GM21825 (cell line): ENCODE data around the gene SMO.

Experiments
- ATAC-seq: cut with Tn5 transposase; IDR thresholded peaks from one replicate; pipeline ENCODE4 v1.9.1; 2021; ENCODE audit warnings: mild to moderate bottlenecking, moderate library complexity; ENCODE audit not compliant: unreplicated experiment

The SMO gene

DNA sequence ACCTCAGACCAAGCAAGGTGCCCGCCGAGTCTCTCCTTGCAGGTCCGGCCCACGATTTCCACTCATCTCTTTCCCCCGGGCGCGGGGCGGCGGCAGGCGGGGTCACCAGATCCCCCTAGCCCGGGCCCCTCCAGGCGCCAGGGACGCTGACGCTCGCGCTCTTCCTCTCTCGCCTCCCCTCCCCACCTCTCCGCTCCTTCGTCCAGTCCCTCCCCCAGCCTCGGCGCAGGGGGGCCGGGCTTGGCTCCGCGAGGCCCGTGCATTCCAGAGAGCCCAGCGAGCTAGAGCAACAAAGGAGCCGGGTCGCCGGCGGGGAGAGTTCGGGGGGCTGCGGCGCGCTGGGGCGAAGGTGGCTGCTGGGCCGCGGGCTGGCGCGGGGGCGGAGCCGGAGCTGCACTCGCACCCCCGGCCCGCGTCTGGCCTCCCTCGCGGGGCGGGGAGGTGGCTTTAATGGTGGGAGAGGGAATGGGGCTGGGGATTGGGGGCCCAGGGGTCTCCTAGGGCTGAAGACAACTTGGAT lies at the start of gene SMO:
TSS of gene SMO (plus strand) at position 262 of the 520 bp plus-strand sequence. CDS start 519 bp downstream, outside the sequence.
- no peak for ATAC-seq

DNA sequence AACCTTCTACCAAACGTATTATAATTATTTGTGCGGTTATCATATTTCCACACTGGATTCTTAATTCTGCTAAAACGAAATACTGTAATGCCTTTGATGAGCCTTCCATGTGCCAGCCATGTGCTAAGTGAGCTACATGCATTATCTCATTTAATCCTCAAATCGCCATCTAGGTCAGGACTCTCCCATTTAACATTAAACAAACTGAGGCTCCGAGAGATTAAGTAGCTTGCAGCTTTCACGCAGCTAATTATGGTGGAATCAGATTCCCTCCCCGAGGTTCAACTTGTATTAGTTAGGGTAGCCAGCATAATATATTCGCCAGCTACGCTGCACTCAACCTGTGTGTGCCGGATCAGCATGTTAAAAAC lies 44.7 kb upstream of the SMO start:
- ATAC-seq, result no peak

DNA sequence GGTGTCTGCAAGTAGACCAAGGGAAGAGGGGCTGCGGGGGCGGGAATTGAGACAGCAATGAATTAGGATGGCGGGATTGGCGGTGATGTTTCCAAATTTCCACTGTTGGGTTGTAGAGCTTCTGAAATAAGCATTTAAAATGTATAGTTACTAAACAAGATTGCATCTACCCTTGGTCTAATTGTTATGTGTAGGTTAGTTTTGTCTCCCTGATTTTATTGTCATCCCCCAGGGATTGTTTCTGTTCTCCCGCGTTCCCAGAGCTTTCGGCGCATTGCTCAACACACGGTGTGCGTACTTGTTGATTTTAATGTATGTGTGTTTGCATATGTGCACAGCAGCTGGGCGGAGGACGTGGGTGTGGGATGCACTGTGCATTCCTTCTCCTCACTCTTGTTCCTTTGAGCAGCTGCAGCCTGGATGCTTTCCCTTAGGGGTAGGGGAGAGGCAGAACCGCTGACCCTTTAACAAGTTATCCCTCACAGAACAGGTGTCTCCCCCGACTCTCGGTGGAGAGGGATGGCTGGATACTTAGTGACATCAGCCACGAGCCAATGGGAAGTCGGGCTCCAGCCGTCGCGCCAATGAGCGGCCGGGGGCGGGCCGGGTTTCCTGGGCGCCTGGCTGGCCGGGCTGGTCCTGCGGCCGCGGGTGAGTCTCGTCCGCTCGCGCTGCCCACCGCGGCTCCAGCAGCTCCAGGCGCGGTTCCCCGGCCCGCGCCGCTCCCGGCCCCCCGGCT lies 44.2 kb upstream of the SMO start, which contains the start of gene TSPAN33:
TSS of gene TSPAN33 (plus strand) at position 613 of the 739 bp plus-strand sequence. CDS start 274 bp downstream, outside the sequence.
- peak; percentile 70 for ATAC-seq

DNA sequence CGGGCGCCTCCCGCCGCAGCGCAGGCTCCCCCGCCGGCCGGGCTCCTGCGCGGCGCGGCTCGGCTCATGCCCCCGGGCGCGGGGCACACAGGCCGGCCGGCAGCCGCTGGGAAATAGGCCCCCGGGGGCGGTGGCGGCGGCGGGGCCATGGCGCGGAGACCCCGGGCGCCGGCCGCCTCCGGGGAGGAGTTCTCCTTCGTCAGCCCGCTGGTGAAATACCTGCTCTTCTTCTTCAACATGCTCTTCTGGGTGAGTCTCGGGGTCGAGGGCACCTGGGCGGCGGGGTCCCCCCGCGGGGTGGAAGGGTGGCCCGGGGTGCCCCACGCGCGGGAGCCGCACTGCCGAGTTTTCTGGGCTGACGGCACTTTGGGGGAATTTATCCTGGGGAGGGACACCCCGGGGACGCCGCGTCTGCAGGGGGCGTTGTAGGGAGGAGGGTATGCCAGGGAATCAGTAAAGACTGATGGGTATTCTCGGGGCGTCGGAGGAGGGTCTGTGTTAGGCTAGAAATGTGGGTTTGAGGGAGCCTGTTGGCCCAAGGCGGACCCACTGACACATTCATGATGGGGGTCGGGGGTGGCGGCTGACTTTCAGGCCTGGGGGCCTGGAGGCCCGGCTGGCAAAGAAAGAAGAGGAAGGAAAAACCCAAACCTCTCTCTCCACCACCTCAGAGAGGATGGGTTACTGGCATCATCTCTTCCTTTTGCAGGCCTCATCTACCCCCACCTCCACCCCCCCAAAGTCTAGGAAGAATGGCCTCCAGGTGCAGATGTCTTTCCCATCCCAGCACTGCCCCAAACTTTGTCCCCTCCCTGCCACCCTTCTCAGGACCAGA lies 43.4 kb upstream of the SMO start:
- ATAC-seq, result no peak

DNA sequence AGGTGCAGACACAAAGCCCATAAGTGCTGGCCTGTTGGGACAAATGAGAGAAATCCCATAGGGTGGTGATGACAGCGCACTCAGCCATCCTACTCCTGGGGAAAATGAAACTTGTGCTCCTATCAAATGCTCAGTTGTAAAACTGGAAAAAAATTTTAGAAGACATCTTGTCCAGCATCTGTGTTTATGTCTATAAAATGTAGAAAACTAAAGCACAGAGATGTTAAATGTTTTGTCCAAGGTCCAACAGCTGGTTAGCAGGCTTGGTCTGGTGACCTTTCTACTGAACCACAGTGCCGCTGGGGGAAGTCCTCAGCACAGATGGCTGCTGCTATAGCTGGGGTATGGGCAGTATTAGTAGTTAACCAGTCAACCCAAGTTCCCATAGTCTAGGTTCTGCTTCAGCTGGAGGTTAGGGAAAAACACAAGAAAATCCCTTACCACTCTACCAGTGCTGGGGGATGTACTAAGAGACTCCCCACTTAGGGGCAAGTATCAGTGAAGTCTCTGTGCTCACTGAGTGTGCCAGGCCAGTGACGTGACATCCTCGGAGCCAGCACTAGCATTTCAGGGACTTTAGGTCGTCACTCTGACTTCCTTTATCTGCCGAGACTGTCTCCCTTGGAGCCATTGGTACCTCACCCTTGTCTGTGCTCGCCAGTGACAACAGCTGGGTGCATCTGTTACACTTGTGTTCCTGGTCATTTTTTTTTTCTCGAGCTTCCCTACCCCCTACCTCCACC lies 42.0 kb upstream of the SMO start:
- ATAC-seq, result peak; percentile 66

DNA sequence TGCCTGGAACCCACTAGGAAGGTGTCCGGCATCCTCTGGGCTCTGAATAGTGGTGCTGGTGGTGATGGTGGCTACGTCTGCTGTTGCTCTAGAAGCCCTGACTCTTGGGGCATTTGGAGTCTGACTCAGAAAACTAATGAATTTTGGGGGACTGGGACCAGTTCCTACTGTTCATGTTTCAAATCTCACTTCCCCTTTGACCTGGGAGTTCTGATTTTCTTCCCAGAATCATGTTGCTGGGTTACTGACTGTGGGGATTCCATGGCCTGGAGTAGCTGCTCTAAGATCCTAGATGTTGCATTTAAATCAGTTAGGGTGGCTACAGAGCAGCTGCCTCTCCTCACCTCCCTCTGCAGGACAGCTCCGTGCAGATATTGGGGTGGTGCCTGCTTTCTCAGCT lies 40.7 kb upstream of the SMO start:
- no peak for ATAC-seq

DNA sequence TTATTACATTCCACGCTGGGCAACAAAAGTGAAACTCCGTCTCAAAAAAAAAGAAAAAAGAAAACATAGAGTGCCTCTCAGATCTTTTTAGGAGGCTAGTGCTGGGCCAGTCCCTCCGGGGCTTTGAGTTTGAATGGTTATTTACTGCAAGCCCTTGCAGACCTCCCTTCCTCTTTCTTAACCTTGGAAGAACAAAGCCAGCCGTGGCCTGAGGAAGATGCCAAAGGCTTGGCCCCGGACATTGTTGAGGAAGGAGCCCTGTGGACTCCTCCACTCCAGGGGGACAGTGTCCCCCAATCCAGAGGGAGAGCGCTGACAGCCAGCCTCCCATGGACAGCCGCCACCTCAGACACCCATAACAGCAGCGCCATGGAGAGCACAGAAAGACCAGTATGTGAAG lies 38.9 kb upstream of the SMO start:
- no peak for ATAC-seq

DNA sequence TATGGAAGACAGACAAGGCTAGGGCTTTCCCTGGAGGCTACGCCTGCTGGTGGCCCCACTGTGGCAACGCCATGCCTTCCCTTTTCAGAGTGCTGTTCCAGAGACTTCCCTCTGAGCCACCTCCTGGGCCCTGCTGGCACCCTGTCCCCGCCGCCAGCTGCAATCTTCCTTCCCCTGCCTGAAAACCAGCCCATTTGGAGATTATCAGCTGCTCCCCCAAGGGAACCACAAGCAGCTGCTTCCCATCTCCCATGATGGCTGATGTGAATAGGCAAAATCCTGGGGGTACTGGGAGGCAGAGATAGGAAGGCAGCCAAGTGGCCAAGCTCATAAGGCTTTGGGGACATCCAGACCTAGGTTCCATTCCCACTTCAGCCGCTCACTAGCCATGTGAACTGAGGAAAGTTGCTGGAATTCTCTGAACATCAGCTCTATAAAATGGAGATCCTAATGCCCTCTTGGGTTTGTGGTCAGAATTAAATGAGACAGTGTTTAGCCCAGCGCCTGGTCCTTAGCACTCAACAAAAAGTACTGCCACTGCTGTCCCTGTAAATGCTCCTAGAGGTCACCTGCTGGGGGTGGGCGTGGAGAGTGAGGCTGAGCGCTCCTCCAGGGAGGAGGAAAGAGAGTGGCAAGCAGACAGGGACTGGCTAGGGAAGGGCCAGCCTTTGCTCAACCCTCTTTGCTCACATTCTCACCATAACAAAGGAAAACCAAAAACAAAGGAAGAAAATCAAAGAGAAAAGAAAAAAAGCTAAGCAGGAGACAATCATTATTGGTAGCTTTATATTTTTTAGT lies 38.0 kb upstream of the SMO start:
- no peak for ATAC-seq

DNA sequence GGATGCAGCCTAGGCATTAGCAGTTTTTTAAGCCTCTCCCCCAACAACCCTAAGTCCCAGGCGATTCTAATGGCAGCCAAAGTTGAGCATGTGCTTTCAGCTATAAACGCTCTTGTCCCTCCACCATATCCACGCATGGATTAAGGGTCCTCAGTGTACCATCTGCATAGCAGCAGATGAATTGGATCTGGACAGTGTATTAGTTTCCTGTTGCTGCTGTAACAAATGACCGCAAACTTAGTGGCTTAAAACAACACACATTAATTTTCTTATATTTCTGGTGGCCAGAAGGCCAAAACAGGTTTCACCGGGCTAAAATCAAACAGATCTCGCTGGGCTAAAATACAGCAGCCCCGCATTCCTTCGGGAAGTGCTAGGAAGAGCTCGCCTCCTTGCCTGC lies 30.8 kb upstream of the SMO start:
- ATAC-seq, result no peak

DNA sequence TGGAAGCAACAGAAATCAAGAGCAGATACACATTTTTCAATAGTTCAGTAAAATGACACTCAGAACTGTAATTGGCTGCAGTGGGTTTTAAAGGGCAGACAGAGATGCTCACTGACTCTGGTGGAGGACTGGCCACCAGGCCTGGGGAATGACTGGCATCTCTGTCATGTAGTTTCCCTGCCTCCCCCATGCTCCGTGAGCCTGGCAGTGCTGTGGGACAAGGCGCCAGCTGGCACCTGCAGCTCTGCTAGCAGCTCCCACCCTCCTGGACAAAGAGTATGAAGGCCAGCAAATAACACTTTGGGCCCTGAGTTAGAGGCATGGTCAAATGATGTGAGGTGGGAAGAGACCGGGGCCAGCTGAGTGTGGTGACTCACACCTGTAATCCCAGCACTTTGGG lies 28.9 kb upstream of the SMO start:
- ATAC-seq, result no peak

DNA sequence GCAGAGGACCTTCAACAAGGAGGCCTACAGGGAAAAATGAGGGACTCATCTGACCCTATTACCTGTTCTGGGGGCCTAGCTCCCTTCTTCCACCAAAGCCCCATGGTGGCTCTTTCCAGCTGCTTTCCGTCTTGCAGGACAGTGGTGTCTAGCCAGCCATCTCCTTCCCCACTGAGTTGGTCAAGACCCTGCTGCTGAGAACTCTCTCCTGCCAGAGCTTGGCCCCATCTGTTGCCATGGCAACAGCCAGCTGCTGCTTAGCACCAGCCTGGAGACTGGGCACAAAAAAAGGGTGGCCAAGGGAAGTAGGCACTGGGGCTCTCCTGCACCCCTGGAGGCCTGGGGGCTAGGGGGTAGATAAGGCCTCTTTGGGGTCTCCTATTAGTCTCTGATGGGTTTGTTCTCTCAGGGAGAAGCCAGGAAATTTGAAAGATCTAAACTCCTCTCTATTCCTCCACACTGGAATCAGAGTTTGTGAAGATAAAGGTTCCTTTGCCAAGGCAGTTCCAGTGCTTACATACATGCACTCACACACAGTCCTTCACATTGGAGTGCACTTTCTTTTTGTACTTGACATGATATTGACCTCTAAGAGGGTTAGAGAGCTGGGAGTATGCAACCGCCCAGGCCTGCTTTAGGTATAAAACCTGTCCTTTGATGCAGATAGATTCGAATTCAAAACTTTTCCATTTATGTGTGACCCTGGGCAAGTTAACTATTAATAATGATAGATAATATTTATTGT lies 28.1 kb upstream of the SMO start:
- no peak for ATAC-seq

DNA sequence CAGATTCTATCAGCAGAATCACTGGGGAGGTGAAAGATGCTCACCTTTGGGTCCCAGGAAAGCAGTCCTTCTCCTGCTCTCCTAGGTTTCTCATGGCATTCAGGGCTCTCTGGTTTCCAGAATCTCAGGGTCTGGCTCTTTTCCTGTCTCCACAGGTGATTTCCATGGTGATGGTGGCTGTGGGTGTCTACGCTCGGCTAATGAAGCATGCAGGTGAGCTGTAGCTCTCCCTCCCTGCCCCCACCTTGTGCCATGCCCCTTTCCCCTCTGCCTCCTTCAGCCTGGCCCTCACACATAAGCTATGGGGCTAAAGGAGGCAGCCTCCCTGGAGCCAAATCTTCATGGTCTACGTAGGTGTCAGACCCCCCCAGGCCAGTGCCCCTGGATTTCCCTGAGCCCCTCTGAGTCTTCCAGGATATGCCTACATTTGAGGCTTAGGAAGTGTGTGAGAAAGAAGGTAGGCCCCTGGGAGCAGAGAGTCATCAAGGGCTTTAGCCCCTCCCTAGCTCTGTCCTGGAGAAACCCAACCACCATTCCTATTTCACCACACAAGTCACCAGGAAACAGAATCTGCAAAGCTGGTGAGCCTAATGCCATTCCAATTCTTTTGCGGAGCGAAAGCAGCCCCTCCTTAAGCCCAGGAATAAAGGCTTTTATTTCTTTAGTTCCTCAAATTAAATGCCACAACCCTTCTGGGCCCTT lies 26.8 kb upstream of the SMO start:
- no peak for ATAC-seq

DNA sequence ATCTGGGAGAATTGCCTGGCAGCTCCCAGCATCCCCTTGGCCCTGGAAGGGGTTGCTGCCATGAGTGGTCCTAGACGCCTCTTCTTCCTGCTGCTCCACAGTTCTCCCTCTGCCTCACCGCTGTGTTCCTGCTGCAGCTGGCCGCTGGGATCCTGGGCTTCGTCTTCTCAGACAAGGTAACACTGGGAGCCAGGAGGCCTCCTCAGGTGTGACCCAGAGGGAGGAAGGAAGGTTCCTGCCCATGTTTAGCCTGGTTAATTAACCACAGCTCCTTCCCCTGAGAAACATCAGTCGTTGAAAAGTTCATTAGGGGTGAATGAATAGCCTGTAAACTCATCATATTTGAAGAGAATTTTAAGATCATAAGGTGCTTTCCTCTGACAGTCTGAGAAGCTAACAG lies 25.7 kb upstream of the SMO start:
- ATAC-seq, result no peak

DNA sequence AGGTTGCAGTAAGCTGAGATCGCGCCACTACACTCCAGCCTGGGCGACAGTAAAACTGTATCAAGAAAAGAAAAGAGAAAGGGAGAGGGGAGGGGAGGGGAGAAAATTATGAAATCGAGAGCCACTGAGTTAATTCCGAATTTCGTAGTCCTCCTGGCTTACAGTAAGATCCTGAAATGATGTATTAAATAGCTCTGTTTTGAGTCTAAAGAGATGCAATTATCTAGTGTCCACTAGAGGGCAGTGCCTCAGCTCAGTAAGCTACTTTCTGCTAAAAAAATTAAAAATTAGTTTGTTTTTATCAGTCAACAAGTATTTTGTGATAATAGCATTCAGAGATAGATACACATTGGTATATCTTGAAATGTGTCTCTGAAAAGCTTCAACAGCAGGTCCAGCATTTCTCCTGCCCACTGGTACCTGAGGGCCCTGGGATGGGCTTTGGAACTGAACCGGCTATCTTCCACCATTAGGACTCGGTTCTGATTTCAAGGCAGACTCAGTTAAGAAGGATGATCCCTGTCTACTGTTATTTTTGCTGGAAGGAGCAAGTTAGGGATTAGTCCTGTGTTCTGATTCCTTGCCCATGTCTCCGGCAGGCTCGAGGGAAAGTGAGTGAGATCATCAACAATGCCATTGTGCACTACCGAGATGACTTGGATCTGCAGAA lies 24.4 kb upstream of the SMO start:
- no peak for ATAC-seq

DNA sequence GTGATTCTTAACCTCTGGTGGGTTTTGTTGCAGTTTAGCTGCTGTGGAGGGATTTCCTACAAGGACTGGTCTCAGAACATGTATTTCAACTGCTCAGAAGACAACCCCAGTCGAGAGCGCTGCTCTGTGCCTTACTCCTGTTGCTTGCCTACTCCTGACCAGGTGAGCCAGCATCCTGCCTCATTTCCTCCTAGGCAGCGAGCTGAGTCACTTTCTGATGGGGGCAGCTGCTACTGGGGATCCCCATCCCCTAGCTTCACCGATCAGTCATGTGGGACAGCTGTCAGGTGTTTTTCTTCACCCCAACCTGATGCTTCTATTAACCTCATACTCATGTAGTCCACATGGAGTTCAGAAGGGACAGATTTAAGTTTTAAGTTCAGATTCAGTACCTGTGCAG lies 21.7 kb upstream of the SMO start:
- no peak for ATAC-seq

DNA sequence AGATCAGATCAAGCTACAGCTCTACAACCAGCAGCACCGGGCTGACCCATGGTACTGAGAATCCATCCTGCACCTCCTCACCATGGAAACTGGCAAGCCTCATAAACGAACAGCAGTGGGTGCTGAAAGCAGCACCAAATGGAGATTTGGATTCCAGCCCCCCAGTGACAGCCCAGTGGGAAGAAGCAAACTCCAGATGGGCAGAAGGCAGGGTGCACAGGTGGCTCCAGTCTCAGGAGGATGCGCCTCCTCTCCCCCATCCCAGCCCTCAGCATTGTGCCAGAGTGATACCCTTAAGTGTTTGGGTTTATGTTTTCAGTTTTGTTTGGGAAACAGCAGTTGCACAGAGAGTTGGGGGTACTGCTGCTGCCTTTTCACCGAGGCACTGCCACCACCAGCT lies 20.6 kb upstream of the SMO start:
- no peak for ATAC-seq

DNA sequence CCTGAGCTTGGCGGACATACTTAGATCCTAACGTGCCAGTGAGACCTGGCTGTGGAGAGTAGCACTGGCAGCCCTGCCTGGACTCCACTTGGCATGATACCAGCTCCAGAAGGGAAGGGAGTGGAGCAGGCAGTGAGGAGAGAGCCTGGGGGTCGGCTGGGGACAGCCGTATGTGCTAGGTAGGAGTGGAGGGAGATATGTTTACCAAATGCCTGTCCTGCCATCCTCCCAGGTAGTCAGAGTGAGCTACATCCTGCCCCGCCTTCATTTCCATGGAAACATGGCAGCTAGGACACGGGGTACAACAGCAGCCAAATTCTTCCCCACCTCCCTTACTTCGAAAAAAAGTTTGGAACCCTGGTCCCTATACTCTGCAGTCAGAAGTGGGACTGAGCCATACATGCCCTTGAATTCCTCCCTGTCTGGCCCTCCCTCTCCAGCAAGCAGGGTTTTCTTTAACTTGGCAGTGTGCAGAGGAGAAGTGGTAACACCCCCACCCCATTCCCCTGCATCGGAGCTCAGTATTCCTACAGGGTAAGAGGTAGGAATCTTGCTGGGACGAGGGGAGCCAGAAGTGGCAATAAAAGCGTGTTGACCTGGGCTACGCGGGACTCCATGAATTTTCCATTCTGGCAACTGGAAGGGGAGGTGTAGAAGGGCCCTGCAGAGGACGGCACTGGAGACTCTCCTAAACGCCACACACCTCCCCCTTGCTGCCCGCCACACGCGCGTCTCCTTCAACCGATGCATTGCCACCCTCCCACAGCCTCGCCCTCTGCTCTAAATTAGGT lies 20.0 kb upstream of the SMO start:
- no peak for ATAC-seq

DNA sequence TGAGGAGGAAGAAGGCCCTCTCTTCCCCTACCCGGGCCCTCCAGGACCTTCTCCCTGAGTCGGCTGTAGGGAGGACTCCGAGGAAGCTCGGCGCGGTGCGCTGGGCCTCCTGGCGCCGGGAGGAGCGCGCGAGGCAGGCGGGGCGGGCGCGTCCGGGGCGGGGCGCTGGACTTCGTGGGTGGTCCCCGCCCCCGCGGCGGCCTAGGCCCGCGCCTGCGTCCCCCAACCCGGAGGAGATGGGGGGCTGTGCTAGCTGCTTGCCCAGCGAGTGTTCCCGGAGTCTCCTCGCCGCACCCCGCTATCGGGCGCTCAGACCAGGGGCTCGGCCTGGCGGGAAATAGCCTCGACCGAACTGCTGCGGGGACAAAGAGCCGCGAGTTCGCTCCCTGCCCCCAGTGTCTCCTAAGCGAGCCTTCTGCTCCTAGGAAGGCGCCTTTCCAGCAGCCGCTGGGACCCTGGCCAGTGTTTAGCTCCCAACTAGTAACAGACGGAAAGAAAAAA lies 19.2 kb upstream of the SMO start:
- ATAC-seq, result peak; percentile 34
